GM18873 (cell line): ENCODE measurements around the gene UGT3A1.

Source experiments
- ATAC-seq: cut with Tn5 transposase; IDR thresholded peaks from one replicate; pipeline ENCODE4 v1.9.1; 2021; ENCODE audit warnings: mild to moderate bottlenecking, moderate library complexity, moderate number of reproducible peaks; ENCODE audit not compliant: unreplicated experiment, low FRiP score

Gene UGT3A1

DNA sequence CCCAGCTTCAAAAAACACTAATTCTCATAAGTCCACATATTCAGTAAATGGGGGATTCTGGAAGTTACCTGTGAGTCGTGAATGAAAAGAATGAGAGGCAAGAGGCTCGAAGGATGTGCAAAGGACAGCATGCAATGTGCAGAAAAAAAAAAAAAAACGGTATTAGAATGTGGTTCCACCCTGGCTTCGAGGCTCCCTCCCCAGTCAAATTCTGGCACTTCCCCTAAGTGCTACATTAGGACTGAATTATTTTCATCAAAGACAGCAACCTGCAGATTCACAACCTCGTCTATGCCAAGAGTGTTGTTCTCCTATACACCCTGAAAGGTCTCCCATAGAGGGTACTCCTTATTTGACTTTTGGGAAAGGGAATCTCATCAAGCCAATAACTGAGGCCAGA lies 69.3 kb downstream of the UGT3A1 start:
- ATAC-seq = no peak

DNA sequence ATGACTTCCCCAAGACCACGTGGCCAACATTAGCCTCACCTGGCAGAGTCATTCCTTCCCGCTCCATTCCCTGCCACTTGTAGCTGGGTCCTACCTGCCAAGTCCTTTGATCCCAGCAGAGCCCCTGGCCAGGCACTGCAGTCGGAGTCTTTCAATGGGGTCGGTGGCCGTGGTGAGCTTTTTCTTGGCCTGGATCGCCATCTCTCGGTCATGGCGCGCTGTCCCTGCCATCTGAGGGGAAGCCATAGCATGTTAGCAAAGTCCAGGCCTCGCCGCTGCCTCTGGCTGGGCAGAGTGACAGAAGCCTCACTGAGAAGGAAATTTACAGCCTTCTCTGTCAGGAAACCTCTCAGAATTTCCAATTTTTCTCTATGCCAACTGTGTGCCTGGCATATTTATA lies 70.3 kb downstream of the UGT3A1 start:
- no peak for ATAC-seq

DNA sequence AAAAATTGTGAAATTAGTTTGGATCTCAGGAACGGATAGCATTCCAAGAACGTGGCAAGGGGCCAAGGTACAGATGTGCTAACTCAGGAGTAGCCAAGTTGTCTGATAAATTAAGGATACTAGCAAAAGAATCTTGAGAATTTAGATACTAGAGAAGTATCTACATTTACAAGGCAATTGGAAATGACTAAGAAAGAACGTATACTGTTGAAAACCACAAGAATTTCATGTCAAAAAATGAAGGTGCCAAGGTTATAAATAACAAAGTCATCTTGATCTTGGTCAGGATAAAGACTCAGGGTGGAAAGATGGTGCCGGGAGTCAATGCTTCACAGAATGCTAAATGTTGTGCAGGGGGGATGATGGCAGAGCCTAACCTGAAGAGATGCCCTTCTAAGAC lies 72.0 kb downstream of the UGT3A1 start:
- no peak for ATAC-seq

DNA sequence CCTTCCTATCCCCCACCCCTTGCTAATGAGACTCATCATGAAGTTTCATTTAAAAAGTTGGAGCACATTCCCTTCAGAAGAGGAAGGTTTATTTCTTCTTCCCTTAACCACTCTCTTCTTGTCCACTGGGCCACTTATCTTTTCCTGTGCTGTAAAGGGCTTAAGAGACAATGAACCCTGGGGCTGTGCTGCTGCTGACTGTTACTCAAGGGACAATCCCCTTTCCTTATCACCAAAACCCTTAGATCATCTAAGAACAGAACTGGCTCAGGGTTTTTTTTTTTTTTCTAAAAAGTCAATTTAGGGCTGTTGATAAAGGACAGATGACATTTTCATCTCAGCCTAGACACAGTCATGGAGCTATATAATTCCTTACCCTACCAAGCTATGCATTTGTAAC lies 82.4 kb downstream of the UGT3A1 start:
- ATAC-seq = no peak

DNA sequence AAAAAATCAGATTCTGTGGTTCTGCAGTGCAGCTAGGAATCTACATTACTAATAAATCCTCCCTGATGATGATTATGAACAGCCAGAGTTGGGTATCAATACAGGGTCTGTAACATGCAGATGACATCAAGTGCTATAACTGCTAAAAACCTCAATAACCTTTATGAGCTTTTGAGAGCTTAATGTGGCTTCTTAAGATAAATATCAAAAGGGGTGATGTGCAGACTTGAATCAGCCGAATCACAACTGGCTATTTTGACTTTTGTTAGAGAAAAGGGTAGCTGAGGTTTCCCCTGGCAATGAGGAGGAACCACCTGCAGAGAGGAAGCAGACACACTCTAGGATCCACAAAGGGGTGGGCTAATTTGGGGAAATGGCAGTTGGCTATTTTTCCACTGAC lies 83.0 kb downstream of the UGT3A1 start:
- no peak for ATAC-seq

DNA sequence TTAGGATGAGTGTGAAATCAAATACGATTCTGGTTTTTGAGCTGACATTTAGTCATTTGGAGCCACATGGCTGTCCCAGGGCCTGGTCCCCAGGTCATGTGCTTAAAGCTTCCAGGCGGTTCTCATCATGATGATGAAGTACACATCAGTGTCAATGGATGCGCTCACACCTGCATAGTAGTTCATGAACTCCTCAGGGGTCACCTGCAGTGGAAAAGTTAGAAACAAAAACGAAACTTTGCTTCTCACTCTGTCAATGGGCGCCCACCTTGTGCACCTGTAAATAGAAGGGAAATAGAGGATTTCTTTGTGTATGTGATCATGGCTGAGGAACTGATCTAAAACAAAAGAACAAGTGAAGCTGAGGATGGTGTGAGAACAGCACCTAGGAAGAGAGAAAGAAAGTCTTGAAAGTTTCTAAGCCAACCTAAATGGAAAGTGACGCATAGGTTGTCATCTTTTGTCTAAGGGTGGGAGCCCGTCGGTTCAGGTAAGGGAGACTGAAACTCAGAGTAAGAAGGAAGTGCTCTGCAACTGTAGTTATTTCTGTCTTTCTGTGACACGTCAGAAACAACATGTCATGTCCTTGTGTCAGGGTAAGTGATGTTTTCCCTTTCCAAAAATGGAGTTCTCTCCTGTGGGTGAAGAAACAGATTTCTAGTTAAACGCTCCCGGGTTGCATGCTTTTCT lies 86.6 kb downstream of the UGT3A1 start:
- ATAC-seq = no peak

DNA sequence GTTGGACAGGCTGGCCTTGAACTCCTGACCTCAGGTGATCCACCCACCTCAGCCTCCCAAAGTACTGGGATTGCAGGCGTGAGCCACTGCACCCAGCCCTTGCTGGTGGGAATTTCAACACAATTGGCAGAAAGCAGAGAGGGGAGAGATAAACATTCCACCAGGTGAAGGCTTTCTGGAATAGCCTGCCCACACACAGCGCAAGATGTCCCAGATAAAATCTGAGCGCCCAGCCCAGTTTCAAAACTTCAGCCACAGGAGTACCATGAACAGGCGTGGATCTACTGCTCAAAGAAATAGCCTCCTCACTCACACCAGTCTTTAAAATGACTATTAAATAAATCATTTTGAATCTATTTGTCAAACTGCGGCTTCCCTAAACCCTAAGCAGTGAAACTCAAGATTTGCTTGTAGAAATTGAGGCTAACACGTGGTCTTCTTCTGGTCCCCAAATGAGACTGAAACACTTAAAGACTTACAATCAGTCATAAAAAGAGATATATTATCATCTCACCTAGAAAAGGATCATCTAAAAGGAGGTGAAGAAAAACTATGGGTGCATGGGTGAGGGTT lies 87.5 kb downstream of the UGT3A1 start:
- no peak for ATAC-seq

DNA sequence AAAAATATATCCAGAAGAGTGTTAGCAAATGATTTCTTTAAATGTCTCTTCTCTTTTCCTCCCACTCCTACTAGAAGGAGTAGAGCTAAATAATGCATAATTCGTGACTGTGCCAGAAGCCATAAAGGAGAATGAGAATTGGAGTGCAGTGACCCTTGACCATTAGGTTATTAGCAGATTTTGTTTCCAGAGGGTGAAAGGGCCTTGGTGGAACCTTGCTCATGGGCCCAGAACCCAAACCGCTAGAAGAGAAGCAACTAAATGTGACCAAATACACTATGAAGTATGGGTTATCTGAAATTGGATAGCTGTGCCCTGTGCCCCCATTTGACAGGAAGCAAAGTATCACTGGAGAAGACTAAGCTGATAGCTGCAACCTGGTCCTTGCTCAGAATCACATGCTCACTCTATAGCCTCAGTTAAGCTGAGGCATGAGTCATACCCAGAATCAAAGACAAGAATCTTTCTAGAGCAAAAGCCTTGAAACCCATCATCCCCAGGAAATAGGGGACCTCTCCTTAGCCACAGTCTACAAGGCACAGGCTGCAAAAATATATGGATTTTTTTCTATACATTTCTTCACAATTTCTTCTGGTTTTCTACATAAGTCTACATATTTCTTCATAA lies 89.0 kb downstream of the UGT3A1 start:
- ATAC-seq = peak; percentile 63
